ENCODE measurements around the gene UGT2B11. TPM values are rescaled to one million over a fixed set of nuclear protein-coding genes. Genes with fewer than 3 reads are reported as not detected.

Gene UGT2B11
- total RNA-seq, result not detected in 2 replicates

DNA sequence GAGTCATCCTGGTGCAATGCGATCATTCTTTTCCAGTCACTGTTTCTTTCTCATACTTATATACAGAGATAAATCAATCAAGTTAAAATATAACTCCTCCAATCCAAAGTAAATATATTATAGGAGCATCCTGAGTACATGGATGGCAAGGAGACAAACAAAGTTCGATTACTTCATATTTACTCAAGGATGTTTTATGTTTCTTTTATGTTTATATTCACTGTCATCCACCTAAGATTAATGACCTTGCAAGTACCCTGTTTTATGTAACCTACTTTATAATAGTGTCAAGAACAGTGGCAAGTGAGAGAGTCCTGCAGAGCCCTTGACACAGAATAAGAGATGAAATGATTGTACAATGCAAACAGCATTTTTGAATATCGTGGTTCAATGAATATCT is at the start of gene UGT2B11:
Gene UGT2B11, minus strand, starts transcription at position 33 of the 400 bp plus-strand sequence. Its CDS starts 26 bp downstream, at position 7.

Other genes starting within 250 kb of the UGT2B11 start
- gene UGT2B7, start 118.3 kb downstream of the UGT2B11 start, total RNA-seq, result not detected in 2 replicates
- not detected in 2 replicates for gene UGT2B28, start 65.7 kb upstream of the UGT2B11 start, total RNA-seq